OCI-LY1 (cell line): ENCODE data around the gene CDH13.

Experiments
- H2AFZ ChIP-seq: fragments of 200-600 bp; sonication (generic), shearing (Covaris generic); 2 replicates; pipeline ENCODE4 v1.6.0; 2014; ENCODE audit warnings: antibody characterized with exemption, mild to moderate bottlenecking, low read length
- H3F3A ChIP-seq: fragments of 200-600 bp; sonication (generic), shearing (Covaris generic); 2 replicates; pipeline ENCODE4 v1.6.0; 2014; ENCODE audit warnings: mild to moderate bottlenecking, antibody characterized with exemption, low read length, moderate library complexity; ENCODE audit not compliant: insufficient read depth
- H3K27ac ChIP-seq: fragments of 200-600 bp; sonication (generic); 2 replicates; pipeline ENCODE4 v1.5.1; 2014; ENCODE audit warnings: low read length, mixed run types, mild to moderate bottlenecking, low read depth; ENCODE audit not compliant: poor library complexity, severe bottlenecking
- H3K27me3 ChIP-seq: fragments of 200-600 bp; sonication (generic); 2 replicates; pipeline ENCODE4 v1.6.0; 2014; ENCODE audit warnings: antibody characterized with exemption, mild to moderate bottlenecking, low read length, moderate library complexity; ENCODE audit not compliant: insufficient read depth
- H3K36me3 ChIP-seq: fragments of 200-600 bp; sonication (generic); 2 replicates; pipeline ENCODE4 v1.6.1; 2014; ENCODE audit warnings: mild to moderate bottlenecking, antibody characterized with exemption, low read length, moderate library complexity, mixed read lengths; ENCODE audit not compliant: insufficient read depth
- H3K4me1 ChIP-seq: fragments of 200-600 bp; sonication (generic); 2 replicates; pipeline ENCODE4 v1.5.1; 2014; ENCODE audit warnings: mild to moderate bottlenecking, low read length, moderate library complexity; ENCODE audit not compliant: insufficient read depth, severe bottlenecking
- H3K4me2 ChIP-seq: fragments of 200-600 bp; sonication (generic), shearing (Covaris generic); 2 replicates; pipeline ENCODE4 v1.6.1; 2014; ENCODE audit warnings: low read length
- H3K4me3 ChIP-seq: fragments of 200-600 bp; sonication (generic); 2 replicates; pipeline ENCODE4 v1.5.1; 2014; ENCODE audit warnings: low read length, low read depth, mild to moderate bottlenecking, mixed read lengths; ENCODE audit not compliant: poor library complexity, severe bottlenecking
- H3K79me2 ChIP-seq: fragments of 200-600 bp; shearing (Covaris generic); 2 replicates; pipeline ENCODE4 v1.6.1; 2016; ENCODE audit warnings: mixed run types, low read length, mixed read lengths; ENCODE audit not compliant: insufficient read depth
- H3K9ac ChIP-seq: fragments of 200-600 bp; sonication (generic), shearing (Covaris generic); 2 replicates; pipeline ENCODE4 v1.6.1; 2014; ENCODE audit warnings: mild to moderate bottlenecking, low read length, mixed read lengths
- H3K9me2 ChIP-seq: fragments of 200-600 bp; sonication (generic), shearing (Covaris generic); 2 replicates; pipeline ENCODE4 v1.6.1; 2014; ENCODE audit warnings: low read depth, mild to moderate bottlenecking, low read length, mixed read lengths
- H3K9me3 ChIP-seq: fragments of 200-600 bp; shearing (Covaris generic); 2 replicates; pipeline ENCODE4 v1.6.1; 2014; ENCODE audit warnings: low read length, mixed read lengths
- H4K20me1 ChIP-seq: fragments of 200-600 bp; sonication (generic), shearing (Covaris generic); 2 replicates; pipeline ENCODE4 v1.6.0; 2016; ENCODE audit warnings: mild to moderate bottlenecking, low read length; ENCODE audit not compliant: insufficient read depth
- EZH2 ChIP-seq: fragments of 200-600 bp; sonication (generic), shearing (Covaris generic); IDR thresholded peaks from 2 replicates; pipeline ENCODE4 v1.8.0; 2017; ENCODE audit warnings: borderline replicate concordance, mixed run types, mild to moderate bottlenecking, antibody characterized with exemption, low read length, moderate library complexity, mixed read lengths
- TF ChIP-seq, protein P1 (sequence below): fragments of 200-600 bp; sonication (generic), shearing (Covaris generic); IDR thresholded peaks from 2 replicates; pipeline ENCODE4 v1.5.1; 2017; ENCODE audit warnings: mild to moderate bottlenecking, antibody characterized with exemption, low read length, moderate library complexity, mixed read lengths

Gene CDH13

DNA sequence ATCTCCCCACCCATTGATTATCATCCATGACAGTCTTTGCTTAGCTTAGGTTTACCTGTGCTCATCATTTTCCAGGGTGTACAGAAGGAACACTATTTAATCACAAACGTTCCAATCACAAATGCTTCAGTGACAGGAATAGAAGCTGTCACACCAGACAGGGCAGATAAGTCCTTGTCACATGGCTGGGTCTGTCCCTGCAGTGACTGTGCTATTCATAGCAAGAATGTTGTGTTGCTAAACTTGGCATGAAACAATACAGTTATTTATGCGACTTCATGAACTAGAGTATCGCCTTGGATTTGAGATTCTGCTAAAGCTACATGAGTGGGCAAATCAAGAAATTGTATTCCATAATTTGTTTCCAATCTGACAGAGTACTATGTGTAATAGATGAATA lies 108.4 kb downstream of the CDH13 start:
- no peak overlapping the region for H2AFZ ChIP-seq
- no peaks in the 10 kb centered on the region for H4K20me1 ChIP-seq
- no peaks in the 10 kb centered on the region for H3K9me3 ChIP-seq
- no peak for TF ChIP-seq EZH2
- TF ChIP-seq, protein P1, sequence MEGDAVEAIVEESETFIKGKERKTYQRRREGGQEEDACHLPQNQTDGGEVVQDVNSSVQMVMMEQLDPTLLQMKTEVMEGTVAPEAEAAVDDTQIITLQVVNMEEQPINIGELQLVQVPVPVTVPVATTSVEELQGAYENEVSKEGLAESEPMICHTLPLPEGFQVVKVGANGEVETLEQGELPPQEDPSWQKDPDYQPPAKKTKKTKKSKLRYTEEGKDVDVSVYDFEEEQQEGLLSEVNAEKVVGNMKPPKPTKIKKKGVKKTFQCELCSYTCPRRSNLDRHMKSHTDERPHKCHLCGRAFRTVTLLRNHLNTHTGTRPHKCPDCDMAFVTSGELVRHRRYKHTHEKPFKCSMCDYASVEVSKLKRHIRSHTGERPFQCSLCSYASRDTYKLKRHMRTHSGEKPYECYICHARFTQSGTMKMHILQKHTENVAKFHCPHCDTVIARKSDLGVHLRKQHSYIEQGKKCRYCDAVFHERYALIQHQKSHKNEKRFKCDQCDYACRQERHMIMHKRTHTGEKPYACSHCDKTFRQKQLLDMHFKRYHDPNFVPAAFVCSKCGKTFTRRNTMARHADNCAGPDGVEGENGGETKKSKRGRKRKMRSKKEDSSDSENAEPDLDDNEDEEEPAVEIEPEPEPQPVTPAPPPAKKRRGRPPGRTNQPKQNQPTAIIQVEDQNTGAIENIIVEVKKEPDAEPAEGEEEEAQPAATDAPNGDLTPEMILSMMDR: no peak
- no peaks in the 10 kb centered on the region for H3K27me3 ChIP-seq
- no peaks in the 10 kb centered on the region for H3F3A ChIP-seq
- no peaks in the 10 kb centered on the region for H3K79me2 ChIP-seq
- H3K9ac ChIP-seq: no peak overlapping the region
- no peaks in the 10 kb centered on the region for H3K36me3 ChIP-seq
- H3K4me1 ChIP-seq: no peaks in the 10 kb centered on the region
- H3K27ac ChIP-seq: no peak overlapping the region
- no peaks in the 10 kb centered on the region for H3K9me2 ChIP-seq
- no peak overlapping the region for H3K4me3 ChIP-seq
- no peak overlapping the region for H3K4me2 ChIP-seq

- no peaks in the 10 kb centered on the region for H3K9me2 ChIP-seq
- no peaks in the 10 kb centered on the region for H3K79me2 ChIP-seq
- H3F3A ChIP-seq: no peaks in the 10 kb centered on the region
- no peaks in the 10 kb centered on the region for H3K36me3 ChIP-seq
- H4K20me1 ChIP-seq: no peaks in the 10 kb centered on the region
- no peak overlapping the region for H2AFZ ChIP-seq
- no peak overlapping the region for H3K4me3 ChIP-seq
- no peak overlapping the region for H3K27ac ChIP-seq
- H3K9ac ChIP-seq: no peak overlapping the region
- H3K4me2 ChIP-seq: no peak overlapping the region
- H3K9me3 ChIP-seq: no peaks in the 10 kb centered on the region
- H3K4me1 ChIP-seq: no peaks in the 10 kb centered on the region
- TF ChIP-seq, protein P1: no peak
- no peak for TF ChIP-seq EZH2
- no peaks in the 10 kb centered on the region for H3K27me3 ChIP-seq
These were observed 108.9 kb downstream of the CDH13 start for GRCh38 chr16:82735673-82736091.

- no peaks in the 10 kb centered on the region for H3K4me1 ChIP-seq
- no peak overlapping the region for H3K27ac ChIP-seq
These were observed 109.5 kb downstream of the CDH13 start for GRCh38 chr16:82736224-82736623.

More at GRCh38 chr16:82736224-82736623, 109.5 kb downstream of the CDH13 start:
- H3K79me2 ChIP-seq: no peaks in the 10 kb centered on the region
- H3K4me3 ChIP-seq: no peak overlapping the region
- H3K36me3 ChIP-seq: no peaks in the 10 kb centered on the region
- no peaks in the 10 kb centered on the region for H3K27me3 ChIP-seq
- no peaks in the 10 kb centered on the region for H3K9me3 ChIP-seq
- H3K9ac ChIP-seq: no peak overlapping the region
- no peaks in the 10 kb centered on the region for H3K9me2 ChIP-seq
- no peaks in the 10 kb centered on the region for H3F3A ChIP-seq
- no peak overlapping the region for H3K4me2 ChIP-seq
- H2AFZ ChIP-seq: no peak overlapping the region
- H4K20me1 ChIP-seq: no peaks in the 10 kb centered on the region
- no peak for TF ChIP-seq EZH2
- TF ChIP-seq, protein P1: no peak
